Parathyroid adenoma (tissue), 2 donors: ENCODE results near the gene TOR1B.

ENCODE experiments used
- H2AFZ ChIP-seq: fragments of 300-600 bp; sonication (generic); one replicate; pipeline ENCODE4 v1.7.0; 2017; ENCODE audit warnings: antibody characterized with exemption, mild to moderate bottlenecking
- H3K27ac ChIP-seq: fragments of 300-600 bp; sonication (generic); one replicate; pipeline ENCODE4 v1.7.0; 2017
- H3K27me3 ChIP-seq: fragments of 300-600 bp; sonication (generic); one replicate; pipeline ENCODE4 v1.7.0; 2017; ENCODE audit warnings: low read length; ENCODE audit not compliant: control insufficient read depth, insufficient read depth
- H3K36me3 ChIP-seq: fragments of 300-600 bp; sonication (generic); one replicate; pipeline ENCODE4 v1.7.0; 2017; ENCODE audit warnings: low read length; ENCODE audit not compliant: control insufficient read depth, insufficient read depth
- H3K4me1 ChIP-seq: fragments of 300-600 bp; sonication (generic); one replicate; pipeline ENCODE4 v1.7.0; 2017; ENCODE audit warnings: control low read depth
- H3K4me2 ChIP-seq: fragments of 300-600 bp; sonication (generic); one replicate; pipeline ENCODE4 v1.7.0; 2017; ENCODE audit warnings: low read length
- H3K4me3 ChIP-seq: fragments of 300-600 bp; sonication (generic); one replicate; pipeline ENCODE4 v1.7.0; 2017; ENCODE audit warnings: low read depth, low read length
- H3K79me2 ChIP-seq: fragments of 300-600 bp; sonication (generic); one replicate; pipeline ENCODE4 v1.7.0; 2017; ENCODE audit warnings: control low read depth
- H3K9ac ChIP-seq: fragments of 300-600 bp; sonication (generic); one replicate; pipeline ENCODE4 v1.7.0; 2017; ENCODE audit warnings: mild to moderate bottlenecking
- H3K9me3 ChIP-seq: fragments of 300-600 bp; sonication (generic); one replicate; pipeline ENCODE4 v1.7.0; 2017; ENCODE audit warnings: low read length; ENCODE audit not compliant: control insufficient read depth
- CTCF ChIP-seq: fragments of 300-600 bp; sonication (generic); IDR thresholded peaks from one replicate; pipeline ENCODE4 v1.7.0; 2017; ENCODE audit warnings: antibody characterized with exemption, mild to moderate bottlenecking
- donor health status: primary hyperparathyroidism.

Gene TOR1B

GRCh38 chr9:129762985-129763926 lies 39.7 kb upstream of the TOR1B start:
- no peak overlapping the region for H2AFZ ChIP-seq
- TF ChIP-seq CTCF: no peak
- no peak overlapping the region for H3K27ac ChIP-seq
- H3K4me3 ChIP-seq: no peak overlapping the region
- no peaks in the 10 kb centered on the region for H3K79me2 ChIP-seq
- no peaks in the 10 kb centered on the region for H3K27me3 ChIP-seq
- H3K9ac ChIP-seq: no peak overlapping the region
- H3K9me3 ChIP-seq: no peaks in the 10 kb centered on the region
- no peaks in the 10 kb centered on the region for H3K4me1 ChIP-seq
- no peaks in the 10 kb centered on the region for H3K36me3 ChIP-seq
- no peak overlapping the region for H3K4me2 ChIP-seq

- H3K4me3 ChIP-seq: no peak overlapping the region
- no peaks in the 10 kb centered on the region for H3K9me3 ChIP-seq
- H3K9ac ChIP-seq: no peak overlapping the region
- H3K27ac ChIP-seq: no peak overlapping the region
- no peaks in the 10 kb centered on the region for H3K36me3 ChIP-seq
- no peaks in the 10 kb centered on the region for H3K4me1 ChIP-seq
- H2AFZ ChIP-seq: no peak overlapping the region
- no peak overlapping the region for H3K4me2 ChIP-seq
- H3K27me3 ChIP-seq: no peaks in the 10 kb centered on the region
- no peak for TF ChIP-seq CTCF
- H3K79me2 ChIP-seq: no peaks in the 10 kb centered on the region
These were observed 37.1 kb upstream of the TOR1B start for GRCh38 chr9:129765764-129766317.

DNA sequence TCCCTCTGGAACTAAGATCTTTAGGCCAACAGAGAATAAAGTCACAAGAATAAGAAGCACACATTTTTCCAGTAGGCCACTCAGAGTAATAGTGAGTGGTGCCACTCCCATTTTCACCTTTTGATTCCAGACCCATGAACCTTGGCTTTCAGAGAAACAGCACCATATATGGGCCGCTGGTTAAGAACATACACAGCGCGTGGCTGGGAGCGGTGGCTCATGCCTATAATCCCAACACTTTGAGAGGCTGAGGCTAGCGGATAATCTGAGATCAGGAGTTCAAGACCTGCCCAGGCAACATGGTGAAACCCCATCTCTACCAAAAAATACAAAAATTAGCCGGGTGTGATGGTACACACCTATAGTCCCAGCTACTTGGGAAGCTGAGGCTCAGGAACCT lies 34.5 kb upstream of the TOR1B start:
- H3K4me1 ChIP-seq: no peaks in the 10 kb centered on the region
- H3K9me3 ChIP-seq: no peaks in the 10 kb centered on the region
- TF ChIP-seq CTCF: no peak

GRCh38 chr9:129769669-129770068 lies 33.3 kb upstream of the TOR1B start:
- no peak overlapping the region for H3K4me2 ChIP-seq
- no peak overlapping the region for H3K4me3 ChIP-seq
- no peaks in the 10 kb centered on the region for H3K27me3 ChIP-seq
- no peak overlapping the region for H3K27ac ChIP-seq
- no peak overlapping the region for H3K9ac ChIP-seq
- no peaks in the 10 kb centered on the region for H3K4me1 ChIP-seq
- no peaks in the 10 kb centered on the region for H3K36me3 ChIP-seq
- H3K9me3 ChIP-seq: no peaks in the 10 kb centered on the region
- no peaks in the 10 kb centered on the region for H3K79me2 ChIP-seq
- no peak overlapping the region for H2AFZ ChIP-seq
- no peak for TF ChIP-seq CTCF

More for the DNA sequence above, 34.5 kb upstream of the TOR1B start:
- Histone ChIP-seq H3K4me3 (no peak overlapping the region), H3K9ac (no peak overlapping the region), H3K27ac (no peak overlapping the region), H3K27me3 (no peaks in the 10 kb centered on the region), H3K36me3 (no peaks in the 10 kb centered on the region), H2AFZ (no peak overlapping the region), H3K4me2 (no peak overlapping the region), H3K79me2 (no peaks in the 10 kb centered on the region)
